Endothelial cell of umbilical vein (primary cell): Measurements from ENCODE around the gene MALL.
"Not testable (repeated sequence)": the region's sequence is repeated elsewhere in the genome, so short reads cannot be mapped to it uniquely, and the experiment has no call there.

Experiments used
- GATA2 ChIP-seq: IDR thresholded peaks from 2 replicates; pipeline ENCODE4 v1.7.0; 2011; ENCODE audit warnings: low read depth, mild to moderate bottlenecking, moderate library complexity, mixed read lengths, low read length; ENCODE audit not compliant: insufficient read length, insufficient read depth
- POLR2A ChIP-seq: IDR thresholded peaks from 2 replicates; pipeline ENCODE4 v1.6.1; 2012; ENCODE audit warnings: low read depth, mild to moderate bottlenecking, control low read depth, low read length
- TF ChIP-seq, protein P1 (sequence below), 2 donors: IDR thresholded peaks; 1 replicate in 1 of 2; 2 replicates in 1 of 2; pipeline ENCODE4 v1.5.1; 2011; ENCODE audit warnings: low read length in 2 of 2, mild to moderate bottlenecking in 2 of 2, moderate library complexity in 2 of 2, control low read depth in 1 of 2, inconsistent platforms in 1 of 2, low read depth in 1 of 2; ENCODE audit not compliant: insufficient read depth in 1 of 2; ENCODE audit errors: extremely low read depth in 1 of 2

DNA sequence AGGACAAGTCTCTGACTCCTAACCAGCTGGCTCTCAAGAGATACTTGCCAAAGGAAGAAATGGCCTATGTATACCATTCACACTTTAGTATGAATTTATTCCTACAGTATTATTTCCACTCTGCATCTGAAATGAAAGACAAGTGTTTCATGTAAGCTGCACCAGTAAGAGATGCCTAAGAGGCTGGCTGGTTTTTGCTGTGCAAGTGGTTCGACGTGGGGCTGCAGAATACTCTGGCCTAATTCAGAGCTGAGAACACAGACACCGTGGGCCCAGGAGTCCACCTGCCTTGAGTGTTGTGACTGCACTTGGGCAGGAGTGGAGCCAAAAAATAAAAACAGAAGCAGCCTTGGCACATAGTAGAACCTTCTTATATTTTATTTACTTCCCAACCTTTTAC, 47.5 kb downstream of the MALL start:
- TF ChIP-seq, protein P1, sequence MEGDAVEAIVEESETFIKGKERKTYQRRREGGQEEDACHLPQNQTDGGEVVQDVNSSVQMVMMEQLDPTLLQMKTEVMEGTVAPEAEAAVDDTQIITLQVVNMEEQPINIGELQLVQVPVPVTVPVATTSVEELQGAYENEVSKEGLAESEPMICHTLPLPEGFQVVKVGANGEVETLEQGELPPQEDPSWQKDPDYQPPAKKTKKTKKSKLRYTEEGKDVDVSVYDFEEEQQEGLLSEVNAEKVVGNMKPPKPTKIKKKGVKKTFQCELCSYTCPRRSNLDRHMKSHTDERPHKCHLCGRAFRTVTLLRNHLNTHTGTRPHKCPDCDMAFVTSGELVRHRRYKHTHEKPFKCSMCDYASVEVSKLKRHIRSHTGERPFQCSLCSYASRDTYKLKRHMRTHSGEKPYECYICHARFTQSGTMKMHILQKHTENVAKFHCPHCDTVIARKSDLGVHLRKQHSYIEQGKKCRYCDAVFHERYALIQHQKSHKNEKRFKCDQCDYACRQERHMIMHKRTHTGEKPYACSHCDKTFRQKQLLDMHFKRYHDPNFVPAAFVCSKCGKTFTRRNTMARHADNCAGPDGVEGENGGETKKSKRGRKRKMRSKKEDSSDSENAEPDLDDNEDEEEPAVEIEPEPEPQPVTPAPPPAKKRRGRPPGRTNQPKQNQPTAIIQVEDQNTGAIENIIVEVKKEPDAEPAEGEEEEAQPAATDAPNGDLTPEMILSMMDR (IDR thresholded peaks at IDR 0.05; ENCODE audit: extremely low read depth in 1 of 2, insufficient read depth in 1 of 2, low read depth in 1 of 2, low read length in 2 of 2) = not testable (repeated sequence)
- not testable (repeated sequence) for TF ChIP-seq POLR2A, GATA2
